OCI-LY7 (cell line): ENCODE results near the gene NRF1.

ENCODE experiments used
- EZH2phosphoT487 ChIP-seq: fragments of 200-600 bp; sonication (generic); IDR thresholded peaks from 2 replicates; pipeline ENCODE4 v1.6.1; 2018; ENCODE audit warnings: low read depth, borderline replicate concordance, mild to moderate bottlenecking, mixed run types, antibody characterized with exemption, low read length, moderate library complexity, mixed read lengths
- TF ChIP-seq, protein P1 (sequence below): fragments of 200-600 bp; sonication (generic); conservative IDR thresholded peaks from 2 replicates; pipeline ENCODE4 v1.5.1; 2014; ENCODE audit warnings: mild to moderate bottlenecking, antibody characterized with exemption, low read length, moderate library complexity, mixed read lengths

DNA sequence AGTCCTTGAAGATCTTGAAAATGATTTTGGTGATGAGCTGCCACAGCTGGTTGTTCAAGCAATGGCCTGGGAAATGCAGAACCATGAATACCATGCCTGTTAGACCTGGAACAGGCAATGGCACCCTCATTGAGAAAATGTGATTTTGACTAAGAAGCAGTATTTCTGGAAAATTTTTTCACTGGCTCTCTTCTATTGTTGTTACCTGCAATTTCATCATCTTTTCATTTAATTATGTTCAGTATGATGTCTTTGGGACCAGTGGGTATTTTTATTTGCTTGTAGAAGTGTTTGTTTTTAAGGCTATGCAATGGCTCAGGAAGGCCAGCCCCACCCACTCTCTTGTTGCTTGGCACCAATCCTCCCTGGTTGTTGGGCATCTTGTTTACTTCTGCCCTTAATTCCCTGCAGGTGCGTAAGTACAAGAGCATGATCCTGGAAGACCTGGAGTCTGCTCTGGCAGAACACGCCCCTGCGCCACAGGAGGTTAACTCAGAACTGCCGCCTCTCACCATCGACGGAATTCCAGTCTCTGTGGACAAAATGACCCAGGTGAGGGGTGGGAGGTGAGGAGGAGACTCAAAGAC is 78.6 kb downstream of the NRF1 start:
- no peak for TF ChIP-seq EZH2phosphoT487
- TF ChIP-seq, protein P1, sequence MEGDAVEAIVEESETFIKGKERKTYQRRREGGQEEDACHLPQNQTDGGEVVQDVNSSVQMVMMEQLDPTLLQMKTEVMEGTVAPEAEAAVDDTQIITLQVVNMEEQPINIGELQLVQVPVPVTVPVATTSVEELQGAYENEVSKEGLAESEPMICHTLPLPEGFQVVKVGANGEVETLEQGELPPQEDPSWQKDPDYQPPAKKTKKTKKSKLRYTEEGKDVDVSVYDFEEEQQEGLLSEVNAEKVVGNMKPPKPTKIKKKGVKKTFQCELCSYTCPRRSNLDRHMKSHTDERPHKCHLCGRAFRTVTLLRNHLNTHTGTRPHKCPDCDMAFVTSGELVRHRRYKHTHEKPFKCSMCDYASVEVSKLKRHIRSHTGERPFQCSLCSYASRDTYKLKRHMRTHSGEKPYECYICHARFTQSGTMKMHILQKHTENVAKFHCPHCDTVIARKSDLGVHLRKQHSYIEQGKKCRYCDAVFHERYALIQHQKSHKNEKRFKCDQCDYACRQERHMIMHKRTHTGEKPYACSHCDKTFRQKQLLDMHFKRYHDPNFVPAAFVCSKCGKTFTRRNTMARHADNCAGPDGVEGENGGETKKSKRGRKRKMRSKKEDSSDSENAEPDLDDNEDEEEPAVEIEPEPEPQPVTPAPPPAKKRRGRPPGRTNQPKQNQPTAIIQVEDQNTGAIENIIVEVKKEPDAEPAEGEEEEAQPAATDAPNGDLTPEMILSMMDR, result no peak
